HG03066 (cell line): Measurements from ENCODE around the gene CHP1.
"Not testable (repeated sequence)": the region's sequence is repeated elsewhere in the genome, so short reads cannot be mapped to it uniquely, and the experiment has no call there.

Experiments used
- ATAC-seq: cut with Tn5 transposase; IDR thresholded peaks from one replicate; pipeline ENCODE4 v1.9.1; 2021; ENCODE audit warnings: low read depth; ENCODE audit not compliant: unreplicated experiment

Gene CHP1

GRCh38 chr15:41288464-41288863 is 57.4 kb downstream of the CHP1 start:
- no peak for ATAC-seq

GRCh38 chr15:41289953-41290352 is 58.9 kb downstream of the CHP1 start:
- no peak for ATAC-seq

GRCh38 chr15:41291065-41291631 is 60.1 kb downstream of the CHP1 start:
- peak; percentile 74 for ATAC-seq

GRCh38 chr15:41292521-41292920 is 61.5 kb downstream of the CHP1 start:
- no peak for ATAC-seq

- not testable (repeated sequence) for ATAC-seq
Observed at GRCh38 chr15:41301139-41301538, 70.1 kb downstream of the CHP1 start.

GRCh38 chr15:41301587-41301986 is 70.5 kb downstream of the CHP1 start:
- no peak for ATAC-seq

GRCh38 chr15:41304149-41304770 is 73.2 kb downstream of the CHP1 start:
- ATAC-seq: no peak

- ATAC-seq: no peak
Observed at GRCh38 chr15:41307679-41308078, 76.6 kb downstream of the CHP1 start.

GRCh38 chr15:41309226-41309905 is 78.3 kb downstream of the CHP1 start:
- no peak for ATAC-seq

- not testable (repeated sequence) for ATAC-seq
Observed at GRCh38 chr15:41320805-41321330, 89.8 kb downstream of the CHP1 start.

- no peak for ATAC-seq
Observed at GRCh38 chr15:41323611-41324010, 92.5 kb downstream of the CHP1 start.

GRCh38 chr15:41331281-41331680 is 100.2 kb downstream of the CHP1 start:
- no peak for ATAC-seq
